HG03175 (cell line): Measurements from ENCODE around the gene XAB2.

Experiments used
- ATAC-seq: cut with Tn5 transposase; IDR thresholded peaks from one replicate; pipeline ENCODE4 v1.9.1; 2021; ENCODE audit warnings: mild to moderate bottlenecking, moderate library complexity; ENCODE audit not compliant: unreplicated experiment

Gene XAB2

DNA sequence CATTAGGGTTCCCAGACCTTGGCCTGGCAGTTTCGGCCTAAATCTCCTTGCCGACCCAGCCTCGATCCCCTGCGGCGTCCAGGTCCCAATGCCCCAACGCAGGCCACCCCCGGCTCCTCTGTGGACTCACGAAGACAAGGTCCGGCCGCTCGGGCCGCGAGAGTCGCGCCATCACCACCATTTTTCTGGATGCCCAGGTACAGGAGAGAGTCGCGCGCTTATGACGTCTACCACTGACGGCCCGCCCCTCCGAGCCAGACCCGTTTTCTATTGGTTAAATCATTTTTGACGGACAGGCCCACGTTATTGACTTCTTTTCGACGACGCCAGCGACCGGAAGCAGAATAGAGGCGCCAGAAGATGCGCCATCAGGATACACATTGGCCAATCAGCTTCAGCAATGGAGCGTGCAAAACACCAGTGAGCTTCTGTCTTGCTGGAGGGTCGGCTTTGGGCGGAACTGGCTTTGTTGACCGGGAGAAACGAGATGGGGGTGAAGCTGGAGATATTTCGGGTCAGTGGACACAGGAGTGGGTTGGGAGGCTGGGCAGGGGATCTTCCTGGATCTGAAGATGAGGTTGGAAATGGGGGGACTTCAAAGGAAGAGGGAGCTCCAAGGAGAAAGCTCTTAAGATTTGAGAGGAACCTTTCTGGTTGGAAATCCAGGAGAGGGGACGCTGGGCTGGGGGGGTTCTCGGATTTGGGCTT is at the start of gene XAB2, which contains the start of gene PET100:
Gene XAB2 (minus strand): TSS at position 199 of the 708 bp plus-strand sequence. CDS start 18 bp downstream, at position 181.
Gene PET100 (plus strand): TSS at position 447 of the 708 bp plus-strand sequence. CDS start 41 bp downstream, at position 488.
- ATAC-seq: peak; percentile 97

DNA sequence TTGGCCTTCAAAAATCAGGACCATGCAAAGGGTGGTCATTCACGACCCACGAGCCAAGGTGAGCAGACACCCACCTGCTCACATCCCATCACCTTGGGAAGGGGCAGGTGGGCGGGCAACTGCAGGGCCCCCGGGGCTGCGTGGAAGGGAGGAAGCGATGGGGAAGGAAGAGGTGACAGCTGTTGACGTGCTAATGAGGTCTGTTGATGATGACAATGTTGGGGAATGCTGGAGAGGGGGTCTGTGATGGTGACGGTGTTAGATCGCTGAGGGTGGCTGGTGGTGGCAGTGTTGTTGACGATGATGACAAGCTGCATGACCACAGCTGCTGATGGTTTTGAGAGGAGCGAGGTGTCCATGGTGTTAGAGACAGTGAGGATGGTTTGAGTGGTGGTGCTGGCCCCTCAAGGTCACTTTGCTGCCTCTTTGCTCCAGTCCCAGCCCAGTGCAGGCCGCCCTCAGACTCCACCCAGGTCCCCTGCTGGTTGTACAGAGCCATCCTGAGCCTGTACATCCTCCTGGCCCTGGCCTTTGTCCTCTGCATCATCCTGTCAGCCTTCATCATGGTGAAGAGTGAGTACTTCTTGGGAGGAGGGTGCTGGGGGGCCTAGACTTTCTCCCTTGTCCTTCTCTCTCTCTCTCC is 48.4 kb upstream of the XAB2 start:
- ATAC-seq: no peak

DNA sequence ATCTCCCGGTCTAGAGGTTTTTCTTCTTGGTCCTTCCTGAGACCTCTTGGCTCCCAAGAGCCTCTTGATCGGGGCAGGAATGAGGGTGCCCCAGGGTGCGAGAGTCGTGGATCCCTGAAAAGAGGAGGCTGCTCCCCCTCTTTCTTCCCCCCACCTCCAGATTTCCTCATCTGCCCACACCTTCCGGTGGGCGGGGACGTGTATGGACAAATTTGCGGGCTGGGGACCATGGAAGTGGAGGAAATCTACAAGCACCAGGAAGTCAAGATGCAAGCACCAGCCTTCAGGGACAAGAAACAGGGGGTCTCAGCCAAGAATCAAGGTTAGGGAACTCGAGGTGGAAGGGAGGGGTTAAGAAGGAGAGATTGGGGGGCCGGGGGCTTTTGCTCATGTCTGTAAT is 47.5 kb upstream of the XAB2 start, which contains the start of gene MCEMP1:
Gene MCEMP1 (plus strand): TSS at position 237 of the 400 bp plus-strand sequence. CDS start 31 bp downstream, at position 268.
- no peak for ATAC-seq

DNA sequence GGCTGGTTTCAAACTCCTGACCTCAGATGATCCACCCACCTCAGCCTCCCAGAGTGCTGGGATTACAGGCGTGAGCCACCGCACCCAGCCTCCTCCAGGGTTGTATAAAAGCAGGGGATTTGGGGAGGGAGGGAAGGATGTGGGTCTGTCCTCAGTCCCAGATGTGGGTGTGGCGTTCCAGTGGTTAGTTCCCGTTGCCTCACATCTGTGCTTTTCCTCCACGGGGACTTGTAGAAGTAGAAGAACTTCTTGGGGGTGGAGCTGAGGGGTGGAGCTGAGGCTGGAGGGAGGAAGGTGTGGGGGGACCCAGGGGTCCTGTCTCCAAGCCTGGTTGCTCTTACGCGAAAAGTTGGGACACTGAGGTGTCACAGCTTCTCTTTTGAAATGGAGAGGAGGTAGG is 47.0 kb upstream of the XAB2 start:
- no peak for ATAC-seq

DNA sequence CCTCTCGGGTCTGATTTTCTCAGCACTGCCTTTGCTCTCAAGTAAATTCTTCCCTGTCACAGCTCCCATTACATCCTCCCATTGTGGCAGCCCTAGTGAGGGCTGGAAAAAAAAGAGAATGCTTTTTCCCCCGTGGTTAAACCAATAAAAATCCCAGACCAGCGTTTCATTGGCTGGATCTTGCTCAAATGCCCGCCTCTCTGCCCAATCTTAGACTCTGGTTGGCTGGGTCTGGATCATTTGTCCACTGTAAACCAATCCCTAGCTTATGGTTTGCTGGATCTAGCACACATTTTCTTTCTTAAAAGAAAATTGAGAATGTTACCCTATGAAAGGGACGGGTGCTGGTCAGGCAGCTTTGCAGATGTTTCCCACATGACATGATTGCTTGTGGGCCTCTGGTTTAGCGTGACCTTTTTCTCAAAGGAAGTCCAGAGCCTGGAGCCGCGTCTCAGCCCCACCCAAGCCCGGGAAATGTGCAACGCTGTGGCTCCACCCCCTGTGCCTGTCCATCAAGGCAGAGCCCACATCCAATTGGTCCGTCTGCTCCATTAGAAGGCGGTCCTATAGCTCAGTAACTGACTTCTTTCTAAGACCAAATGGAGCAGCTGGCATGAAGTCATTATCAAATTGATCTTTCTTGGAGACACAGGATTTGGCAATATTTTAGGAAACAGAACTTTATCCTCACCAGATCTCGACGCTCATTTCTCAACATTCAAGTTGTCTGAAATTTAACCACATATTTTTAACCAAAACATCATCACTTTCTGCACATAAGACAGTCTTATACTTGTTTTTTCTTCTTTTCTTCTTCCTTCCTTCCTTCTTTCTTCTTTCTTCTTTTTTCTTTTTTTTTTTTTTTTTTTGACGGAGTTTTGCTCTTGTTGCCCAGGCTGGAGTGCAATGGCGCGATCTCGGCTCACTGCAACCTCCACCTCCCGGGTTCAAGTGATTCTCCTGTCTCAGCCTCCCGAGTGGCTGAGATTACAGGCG is 45.0 kb upstream of the XAB2 start:
- no peak for ATAC-seq

DNA sequence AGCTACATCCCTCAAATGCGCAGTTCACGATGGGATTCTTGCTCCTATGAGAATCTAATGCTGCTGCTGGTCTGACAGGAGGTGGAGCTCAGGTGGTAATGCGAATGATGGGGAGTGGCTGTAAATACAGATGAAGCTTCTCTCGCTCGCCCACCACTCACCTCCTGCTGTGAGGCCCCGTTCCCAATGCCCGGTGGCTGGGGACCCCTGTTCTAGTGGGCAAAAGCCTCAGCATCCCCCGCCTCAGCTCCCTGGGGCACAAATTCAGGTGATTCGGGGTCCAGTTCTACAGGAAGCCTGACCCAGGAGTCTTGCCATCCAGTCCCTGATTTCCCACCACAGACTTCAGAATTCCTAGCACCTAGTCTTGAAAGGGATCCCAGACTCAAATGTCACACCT is 43.2 kb upstream of the XAB2 start:
- ATAC-seq: no peak

DNA sequence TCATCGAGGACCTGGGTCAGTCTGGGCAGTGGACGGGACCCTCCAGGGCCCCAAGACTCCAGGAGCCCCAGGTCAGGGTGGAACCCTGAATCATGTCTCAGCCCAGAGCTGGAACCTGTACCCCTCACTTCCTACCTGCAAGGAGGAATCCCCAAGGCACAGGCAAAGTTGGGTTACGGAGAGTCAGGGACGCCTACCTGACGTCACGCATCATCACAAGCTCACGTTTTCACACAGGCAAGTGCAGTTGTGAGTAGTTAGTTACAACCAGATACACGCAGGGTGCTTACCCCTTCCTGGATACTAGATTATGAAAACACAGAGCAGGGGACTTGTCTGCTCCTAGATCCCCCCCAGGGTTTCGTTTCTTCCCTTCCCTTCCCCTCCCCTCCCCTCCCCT is 41.4 kb upstream of the XAB2 start:
- no peak for ATAC-seq

DNA sequence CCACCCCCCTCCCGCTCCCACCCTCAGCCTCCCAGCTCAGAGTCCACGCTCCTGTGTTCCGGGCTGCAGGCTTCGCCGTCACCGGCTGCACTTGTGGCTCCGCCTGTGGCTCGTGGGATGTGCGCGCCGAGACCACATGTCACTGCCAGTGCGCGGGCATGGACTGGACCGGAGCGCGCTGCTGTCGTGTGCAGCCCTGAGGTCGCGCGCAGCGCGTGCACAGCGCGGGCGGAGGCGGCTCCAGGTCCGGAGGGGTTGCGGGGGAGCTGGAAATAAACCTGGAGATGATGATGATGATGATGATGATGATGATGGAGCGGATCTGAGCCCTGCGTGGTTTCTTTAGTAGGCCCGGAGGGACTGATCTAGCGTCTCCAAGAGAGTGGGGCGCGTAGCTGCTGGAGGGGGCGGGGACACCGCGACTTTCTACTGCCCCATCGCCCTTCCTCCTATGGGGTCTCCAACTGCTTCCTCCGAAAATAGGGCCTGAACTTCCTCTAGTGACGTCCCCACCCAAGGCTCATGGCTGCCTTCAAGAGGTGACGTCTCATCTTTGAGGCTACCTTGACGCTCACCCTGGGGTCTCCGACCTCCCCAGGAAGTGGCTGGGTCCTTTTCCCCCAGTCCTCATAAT is 40.9 kb upstream of the XAB2 start:
- no peak for ATAC-seq

DNA sequence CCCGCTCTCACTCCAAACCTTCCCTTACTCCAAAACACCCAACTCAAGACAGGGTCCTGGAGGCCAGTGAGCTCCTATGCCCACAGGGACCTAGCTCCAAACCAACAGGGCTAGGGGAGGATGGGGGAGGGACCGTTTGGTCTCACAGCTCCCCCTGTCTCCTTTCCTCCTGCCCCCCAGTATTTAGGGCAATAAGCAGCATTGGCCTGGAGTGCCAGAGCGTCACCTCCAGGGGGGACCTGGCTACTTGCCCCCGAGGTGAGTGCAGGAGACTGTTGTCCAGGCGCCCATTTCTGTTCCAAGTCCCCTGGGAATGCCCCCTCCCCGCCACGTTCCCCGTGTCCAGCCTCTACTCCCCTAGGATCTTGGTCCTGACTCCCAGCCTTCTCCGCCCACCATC is 40.3 kb upstream of the XAB2 start:
- no peak for ATAC-seq

DNA sequence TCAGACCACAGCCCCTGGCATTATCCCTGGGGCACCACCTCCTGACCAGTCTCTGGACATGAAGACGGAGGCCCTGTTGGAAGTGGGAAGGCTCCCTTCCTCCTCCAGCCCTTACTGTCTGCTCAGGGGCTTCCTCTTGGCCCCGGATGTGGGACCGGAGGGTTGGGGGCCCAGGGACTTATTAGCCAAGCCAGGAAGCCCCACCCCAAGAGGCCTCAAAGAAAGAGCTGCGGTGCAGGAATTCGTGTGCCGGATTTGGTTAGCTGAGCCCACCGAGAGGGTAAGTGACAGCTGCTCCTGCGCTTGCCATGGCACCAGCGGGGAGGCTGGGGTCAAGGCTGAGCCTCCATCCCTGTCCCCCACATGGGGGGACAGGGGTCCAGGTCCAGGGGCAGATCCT is 39.5 kb upstream of the XAB2 start, which contains the start of gene RETN:
Gene RETN (plus strand): TSS at position 208 of the 400 bp plus-strand sequence. CDS start 278 bp downstream, outside the sequence.
- ATAC-seq: no peak

DNA sequence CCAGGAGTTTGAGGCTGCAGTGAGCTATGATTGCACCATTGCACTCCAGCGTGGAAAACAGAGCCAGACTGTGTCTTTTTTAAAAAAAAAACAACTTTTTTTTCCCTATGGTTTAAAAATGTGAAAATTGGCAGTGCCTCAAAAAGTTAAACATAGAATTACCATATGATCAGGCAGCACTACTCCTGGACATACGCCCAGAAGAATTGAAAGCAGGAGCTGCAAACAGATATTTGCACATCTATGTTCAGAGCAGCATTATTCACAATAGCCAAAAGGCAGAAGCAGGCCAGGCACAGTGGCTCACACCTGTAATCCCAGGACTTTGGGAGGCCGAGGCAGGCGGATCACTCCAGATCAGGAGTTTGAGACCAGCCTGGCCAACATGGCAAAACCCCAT is 35.7 kb upstream of the XAB2 start:
- ATAC-seq: no peak

DNA sequence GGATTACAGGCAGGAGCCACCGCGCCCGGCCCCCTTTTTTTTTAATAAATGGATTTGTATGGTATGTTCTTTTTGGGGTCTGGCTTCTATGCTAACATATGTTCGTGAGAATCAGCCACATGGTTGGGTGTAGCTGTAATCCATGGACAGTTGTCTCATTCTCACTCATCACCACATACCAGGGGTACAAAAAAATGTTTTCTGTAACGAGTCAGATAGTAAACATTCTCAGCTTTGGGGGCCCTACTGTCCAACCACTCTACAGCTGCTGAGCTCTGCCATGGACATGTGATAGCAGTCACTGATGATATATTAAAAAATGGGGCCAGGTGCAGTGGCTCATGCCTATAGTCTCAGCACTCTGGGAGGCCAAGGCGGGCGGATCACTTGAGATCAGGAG is 34.4 kb upstream of the XAB2 start:
- no peak for ATAC-seq

DNA sequence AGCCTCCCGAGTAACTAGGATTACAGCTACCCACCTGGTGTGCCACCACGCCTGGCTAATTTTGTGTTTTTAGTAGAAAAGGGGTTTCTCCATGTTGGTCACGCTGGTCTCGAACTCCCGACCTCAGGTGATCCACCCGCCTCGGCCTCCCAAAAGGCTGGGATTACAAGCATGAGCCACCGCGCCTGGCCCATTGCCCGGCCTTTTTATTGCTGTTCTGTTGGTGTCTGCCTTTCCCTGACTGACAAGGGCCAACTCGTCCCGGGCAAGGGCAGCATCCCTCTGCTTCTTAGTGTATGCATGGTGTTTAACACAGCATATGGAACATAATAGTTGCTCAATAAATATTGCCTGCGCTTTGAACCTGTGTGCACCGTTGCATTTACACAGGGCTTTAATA is 33.3 kb upstream of the XAB2 start:
- no peak for ATAC-seq

DNA sequence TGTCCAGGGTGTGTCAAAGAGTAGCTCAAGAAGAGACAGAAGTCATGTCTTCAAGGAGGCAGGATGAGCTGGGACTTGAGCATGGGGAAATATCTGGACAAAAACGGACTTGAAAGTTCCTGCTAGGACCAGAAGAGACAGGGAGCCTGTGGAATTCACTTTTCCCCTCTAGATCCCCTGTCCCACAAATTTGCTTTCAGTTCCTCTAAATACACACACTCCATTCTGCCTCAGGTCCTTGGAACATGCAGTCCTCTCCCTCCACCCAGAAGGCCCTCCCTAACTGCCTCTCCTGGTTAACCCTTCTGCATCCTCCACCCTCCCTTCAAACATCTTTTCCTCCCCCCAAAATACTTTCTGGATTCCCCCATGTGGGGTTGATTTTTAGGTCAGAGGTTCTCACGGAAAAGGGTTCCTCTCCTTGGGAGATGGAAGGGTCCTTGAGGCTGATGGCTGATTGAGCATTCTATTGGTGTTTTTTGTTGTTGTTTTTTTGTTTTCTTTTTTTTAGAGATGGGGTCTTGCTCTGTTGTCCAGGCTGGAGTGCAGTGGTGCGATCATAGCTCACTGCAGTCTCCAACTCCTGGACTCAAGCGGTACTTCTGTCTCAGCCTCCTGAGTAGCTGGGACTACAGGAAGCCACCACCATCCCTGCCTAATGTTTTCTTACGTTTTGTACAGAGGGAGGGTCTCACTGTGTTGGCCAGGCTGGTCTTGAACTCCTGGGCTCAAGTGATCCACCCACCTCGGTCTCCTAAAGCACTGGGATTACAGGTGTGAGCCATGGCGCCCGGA is 32.6 kb upstream of the XAB2 start:
- ATAC-seq: no peak

DNA sequence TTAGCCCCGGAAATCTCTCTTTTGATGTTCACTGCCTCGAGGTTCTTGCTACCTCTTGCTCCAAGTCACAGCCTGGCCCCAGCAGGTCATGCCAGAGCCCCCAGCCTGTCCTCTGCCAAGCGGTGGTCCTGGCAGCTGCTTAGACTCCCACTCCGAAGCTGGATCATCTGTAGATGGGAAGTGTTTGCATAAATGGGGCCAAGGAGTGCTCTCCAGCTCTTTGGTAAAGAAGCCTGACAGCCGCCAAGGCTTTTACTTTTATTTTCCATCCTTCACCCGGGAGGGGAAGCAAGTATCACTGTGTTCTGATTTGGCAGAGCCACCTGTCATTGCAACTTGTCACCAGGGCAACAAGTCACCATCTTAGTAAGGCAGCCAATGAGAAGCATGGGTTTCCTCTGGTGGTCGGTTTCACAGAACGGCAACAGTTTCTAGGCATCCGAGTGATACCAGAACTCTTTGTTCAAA is 28.9 kb upstream of the XAB2 start:
- ATAC-seq: peak; percentile 60

DNA sequence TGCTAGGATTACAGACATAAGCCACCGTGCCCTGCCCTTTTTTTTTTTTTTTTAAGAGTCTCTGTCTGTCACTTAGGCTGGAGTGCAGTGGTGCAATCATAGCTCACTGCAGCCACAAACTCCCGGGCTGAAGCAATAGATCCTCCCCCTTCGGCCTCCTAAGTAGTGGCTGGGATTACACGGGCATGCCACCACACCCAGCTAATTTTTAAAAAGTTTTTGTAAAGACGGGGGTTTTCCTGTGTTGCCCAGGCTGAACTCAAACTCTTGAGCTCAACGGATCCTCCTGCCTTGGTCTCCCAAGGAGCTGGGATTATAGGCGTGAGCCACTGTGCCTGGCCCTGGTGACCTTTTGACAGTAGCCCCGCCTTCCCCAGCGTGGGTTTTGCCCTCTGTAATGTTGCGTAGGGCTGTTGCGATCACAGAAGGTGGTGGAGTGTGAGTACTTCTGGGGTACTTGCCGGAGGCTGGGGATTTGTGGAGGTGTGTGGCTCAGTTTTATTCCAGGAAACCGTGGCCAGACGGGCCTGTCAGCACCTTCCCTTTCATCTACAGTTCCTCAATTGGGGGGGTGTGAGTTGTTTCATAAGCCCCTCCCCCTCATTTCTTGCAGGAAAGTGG is 27.9 kb upstream of the XAB2 start:
- ATAC-seq: no peak

DNA sequence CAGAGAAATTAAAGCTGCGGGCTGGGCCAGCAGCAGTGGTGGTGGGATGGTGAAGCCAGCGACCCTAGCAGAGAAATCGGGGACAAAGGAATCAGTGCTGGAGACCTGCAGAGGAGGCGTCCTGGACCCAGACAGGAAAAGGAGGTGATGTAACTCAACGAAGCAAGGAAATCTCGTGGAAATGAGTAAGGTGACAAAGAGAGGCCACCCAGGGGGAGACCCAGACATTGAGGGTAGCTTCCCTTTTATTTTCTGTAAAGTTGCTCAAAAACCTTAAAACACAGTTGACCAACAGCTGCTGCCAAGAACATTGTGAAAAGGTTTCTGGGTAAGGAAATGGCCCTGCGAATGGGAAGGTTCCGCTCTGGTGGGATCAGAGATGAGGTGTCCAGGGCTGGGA is 26.2 kb upstream of the XAB2 start:
- no peak for ATAC-seq

DNA sequence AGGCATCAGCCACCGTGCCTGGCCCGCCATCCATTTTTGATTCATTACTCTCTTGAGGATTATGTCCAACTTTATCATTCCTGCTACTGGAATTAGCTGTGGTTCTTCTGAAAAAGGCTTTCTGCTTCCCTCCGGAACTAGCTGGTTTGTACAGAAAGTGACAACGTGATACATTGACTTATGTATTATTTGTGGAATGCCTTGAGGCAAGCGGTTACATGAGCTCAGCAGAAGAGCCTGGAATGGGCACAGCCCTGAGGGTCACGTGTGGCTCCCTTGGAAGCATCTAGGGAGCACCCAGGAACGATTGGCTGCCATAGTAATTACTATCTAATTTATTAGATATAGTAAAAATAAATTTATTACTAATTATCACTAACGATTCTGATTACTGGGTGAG is 25.1 kb upstream of the XAB2 start:
- ATAC-seq: no peak

DNA sequence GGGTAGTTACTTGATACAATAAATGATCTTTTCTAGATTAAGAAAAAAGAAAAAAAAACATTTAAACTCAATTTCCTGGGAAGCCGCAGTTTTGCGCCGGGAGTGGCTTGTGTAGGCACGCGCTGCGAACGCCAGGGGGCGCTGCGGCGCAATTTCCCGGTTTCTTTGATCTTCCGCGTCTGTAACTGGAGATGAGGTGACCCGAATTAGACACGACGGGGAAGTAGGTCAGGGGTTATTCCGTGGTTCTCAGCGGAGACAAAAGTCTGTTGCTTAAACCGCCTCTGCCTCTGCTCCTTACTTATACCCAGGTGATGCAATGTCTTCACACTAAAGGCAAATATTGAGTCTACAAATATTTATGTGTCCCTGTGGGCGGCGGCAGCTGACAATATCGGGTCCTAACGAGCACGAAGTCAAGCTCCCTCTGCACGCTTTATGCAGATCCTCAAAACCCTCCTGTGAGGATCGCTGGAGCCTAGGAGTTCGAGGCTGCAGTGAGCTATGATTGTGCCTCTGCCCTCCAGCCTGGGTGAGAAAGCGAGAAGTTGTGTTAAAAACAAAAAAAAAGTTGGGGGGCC is 22.8 kb upstream of the XAB2 start:
- no peak for ATAC-seq
